GM23338 (cell line): Measurements from ENCODE around the gene BMPER.

Source experiments
- CREB1 ChIP-seq: fragments of 250-450 bp; sonication (Bioruptor Pico); IDR thresholded peaks from 2 replicates; pipeline ENCODE4 v1.5.0; 2020; ENCODE audit warnings: low read depth, mild to moderate bottlenecking, moderate library complexity
- EZH2 ChIP-seq: fragments of 200-600 bp; sonication (generic); IDR thresholded peaks from one replicate; pipeline ENCODE4 v1.8.0; 2017; ENCODE audit warnings: antibody characterized with exemption, mild to moderate bottlenecking, low read depth; ENCODE audit not compliant: unreplicated experiment
- EZH2phosphoT487 ChIP-seq: fragments of 200-600 bp; sonication (generic); IDR thresholded peaks from one replicate; pipeline ENCODE4 v1.8.1; 2018; ENCODE audit warnings: antibody characterized with exemption; ENCODE audit not compliant: unreplicated experiment
- JUNB ChIP-seq: IDR thresholded peaks from one replicate; pipeline ENCODE4 v1.6.1; 2016; ENCODE audit warnings: antibody characterized with exemption; ENCODE audit not compliant: unreplicated experiment
- NANOG ChIP-seq: IDR thresholded peaks from 2 replicates; pipeline ENCODE4 v1.6.1; 2016; ENCODE audit warnings: antibody characterized with exemption, borderline replicate concordance
- POLR2AphosphoS5 ChIP-seq: IDR thresholded peaks from 2 replicates; pipeline ENCODE4 v1.6.1; 2016; ENCODE audit warnings: antibody characterized with exemption, low read depth
- REST ChIP-seq: IDR thresholded peaks from one replicate; pipeline ENCODE4 v1.6.1; 2018; ENCODE audit warnings: antibody characterized with exemption; ENCODE audit not compliant: unreplicated experiment
- STAT1 ChIP-seq: IDR thresholded peaks from one replicate; pipeline ENCODE4 v1.6.1; 2016; ENCODE audit warnings: antibody characterized with exemption; ENCODE audit not compliant: unreplicated experiment
- ZNF331 ChIP-seq: fragments of 250-450 bp; sonication (Bioruptor Pico); IDR thresholded peaks from 2 replicates; pipeline ENCODE4 v1.5.0; 2020; ENCODE audit warnings: low read depth, mild to moderate bottlenecking, moderate library complexity
- TF ChIP-seq, protein P1 (sequence below), 2 experiments: fragments of 200-600 bp in 1 of 2; sonication (generic) in 1 of 2; conservative IDR thresholded peaks; 2 replicates each; pipeline versions ENCODE4 v1.5.1 to v1.6.1; 2016 to 2017; ENCODE audit warnings: antibody characterized with exemption in 2 of 2, low read depth in 2 of 2, mild to moderate bottlenecking in 2 of 2, moderate library complexity in 1 of 2

DNA sequence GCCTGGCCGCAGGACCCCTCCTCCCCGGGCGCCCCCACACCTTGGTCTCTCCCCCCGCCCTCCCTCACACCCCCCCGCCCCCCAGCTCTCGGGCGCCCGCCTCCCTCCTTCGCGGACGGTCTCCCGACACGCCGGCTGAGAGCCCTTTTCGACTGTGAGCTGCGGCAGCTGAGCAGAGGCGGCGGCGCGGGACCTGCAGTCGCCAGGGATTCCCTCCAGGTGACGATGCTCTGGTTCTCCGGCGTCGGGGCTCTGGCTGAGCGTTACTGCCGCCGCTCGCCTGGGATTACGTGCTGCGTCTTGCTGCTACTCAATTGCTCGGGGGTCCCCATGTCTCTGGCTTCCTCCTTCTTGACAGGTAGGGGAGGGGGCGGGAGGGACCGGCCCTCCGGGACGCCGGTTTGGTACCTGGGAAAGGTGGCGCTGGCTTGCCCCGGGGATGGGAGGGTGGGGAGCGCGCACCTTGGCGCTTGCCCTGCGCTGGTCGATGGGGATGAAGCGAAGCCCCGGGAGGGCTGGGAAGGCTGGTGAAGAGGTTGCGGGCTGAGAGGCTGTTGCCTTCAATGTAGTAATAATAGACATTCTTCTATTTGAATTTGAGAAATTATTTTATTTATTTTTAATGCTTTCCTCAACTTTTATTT lies at the start of gene BMPER:
- TF ChIP-seq, protein P1, sequence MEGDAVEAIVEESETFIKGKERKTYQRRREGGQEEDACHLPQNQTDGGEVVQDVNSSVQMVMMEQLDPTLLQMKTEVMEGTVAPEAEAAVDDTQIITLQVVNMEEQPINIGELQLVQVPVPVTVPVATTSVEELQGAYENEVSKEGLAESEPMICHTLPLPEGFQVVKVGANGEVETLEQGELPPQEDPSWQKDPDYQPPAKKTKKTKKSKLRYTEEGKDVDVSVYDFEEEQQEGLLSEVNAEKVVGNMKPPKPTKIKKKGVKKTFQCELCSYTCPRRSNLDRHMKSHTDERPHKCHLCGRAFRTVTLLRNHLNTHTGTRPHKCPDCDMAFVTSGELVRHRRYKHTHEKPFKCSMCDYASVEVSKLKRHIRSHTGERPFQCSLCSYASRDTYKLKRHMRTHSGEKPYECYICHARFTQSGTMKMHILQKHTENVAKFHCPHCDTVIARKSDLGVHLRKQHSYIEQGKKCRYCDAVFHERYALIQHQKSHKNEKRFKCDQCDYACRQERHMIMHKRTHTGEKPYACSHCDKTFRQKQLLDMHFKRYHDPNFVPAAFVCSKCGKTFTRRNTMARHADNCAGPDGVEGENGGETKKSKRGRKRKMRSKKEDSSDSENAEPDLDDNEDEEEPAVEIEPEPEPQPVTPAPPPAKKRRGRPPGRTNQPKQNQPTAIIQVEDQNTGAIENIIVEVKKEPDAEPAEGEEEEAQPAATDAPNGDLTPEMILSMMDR (conservative IDR thresholded peaks at IDR 0.05; ENCODE audit: low read depth in 2 of 2): no peak
- no peak for TF ChIP-seq POLR2AphosphoS5
- no peak for TF ChIP-seq EZH2phosphoT487
- no peak for TF ChIP-seq REST
- TF ChIP-seq EZH2: no peak
- TF ChIP-seq CREB1 (CRISPR knock-in tag): peak; percentile 29; the same call in 1 of the 2 replicates
- TF ChIP-seq JUNB: no peak
- TF ChIP-seq NANOG: no peak
- no peak for TF ChIP-seq STAT1
- TF ChIP-seq ZNF331 (CRISPR knock-in tag): no peak
